Fibroblast of skin of right biceps (primary cell): ENCODE data around the gene ZNF230.

Experiments
- DNase-seq: peaks from one replicate; pipeline ENCODE4 v3.0.0-alpha.2; 2013

Gene ZNF230

GRCh38 chr19:44050740-44051649 is 48.2 kb downstream of the ZNF230 start:
- no peak for DNase-seq

GRCh38 chr19:44051650-44052402 is 49.1 kb downstream of the ZNF230 start, which contains the start of gene ZNF223:
TSS of gene ZNF223 (plus strand) at chr19:44052036. CDS start at chr19:44055177, 3,141 bp downstream.
- peak; percentile 95 for DNase-seq

- DNase-seq = no peak
These were observed 53.1 kb downstream of the ZNF230 start for GRCh38 chr19:44055870-44056269.

- no peak for DNase-seq
These were observed 56.5 kb downstream of the ZNF230 start for GRCh38 chr19:44059229-44059628.

GRCh38 chr19:44061038-44061437 is 58.3 kb downstream of the ZNF230 start:
- no peak for DNase-seq
